HepG2 (cell line): Measurements from ENCODE around the gene ABCA2. TPM values are rescaled to one million over a fixed set of nuclear protein-coding genes. Genes with fewer than 3 reads are reported as not detected.

Source experiments
- ATAC-seq: fragments of 200-7000 bp; cut with Tn5 transposase; 3 replicates; pipeline ENCODE4 v1.9.1; 2020; ENCODE audit warnings: mild to moderate bottlenecking, moderate library complexity
- BruUV-seq: library from RNA; stranded (reverse); fragments of 400-500 nt; replicated peaks from 2 replicates; lab custom pipeline; 2021; lab: Mats Ljungman, UMichigan
- CTCF ChIA-PET: fragments of 300-600 bp; formaldehyde crosslinking; extraction: SDS; loops from one replicate; lab custom pipeline; 2021; ENCODE audit warnings: low total read pairs, inconsistent platforms, low intra/inter-chr PET ratio; lab: Yijun Ruan, JAX
- POLR2A ChIA-PET: fragments of 350-600 bp; sonication (Branson Sonifier 250); formaldehyde crosslinking; loops from one replicate; lab custom pipeline; 2020; ENCODE audit warnings: antibody characterized with exemption, inconsistent platforms; lab: Yijun Ruan, JAX
- DNase-seq: peaks from one replicate; pipeline ENCODE4 v3.0.0-alpha.2; 2015; ENCODE audit warnings: low spot score
- FAIRE-seq: peaks from 3 replicates; lab custom pipeline; 2011; peaks lifted over from hg19 to GRCh38; lab: Jason Lieb, UNC
- H2AFZ ChIP-seq: one replicate; pipeline ENCODE4 v1.6.1; 2011; ENCODE audit warnings: low read length, inconsistent platforms
- H3K27ac ChIP-seq: fragments of 300-600 bp; 3 replicates; pipeline ENCODE4 v1.8.0; 2011; ENCODE audit warnings: mixed run types, mild to moderate bottlenecking, mixed read lengths, low read length, inconsistent platforms; ENCODE audit not compliant: insufficient read depth; ENCODE audit errors: extremely low read length
- H3K27me3 ChIP-seq, 2 experiments: fragments of 200-600 bp in 1 of 2; 2 replicates in 1 of 2; 3 replicates in 1 of 2; pipeline versions ENCODE4 v1.6.0 to v1.8.0; 2011; ENCODE audit warnings: low read length in 2 of 2, mild to moderate bottlenecking in 2 of 2, moderate library complexity in 2 of 2, inconsistent platforms in 1 of 2; ENCODE audit not compliant: insufficient read depth in 2 of 2, control insufficient read depth in 1 of 2
- H3K36me3 ChIP-seq, 2 experiments: fragments of 200-600 bp in 1 of 2; replicated peaks in 1 of 2; 2 replicates in 1 of 2; 3 replicates in 1 of 2; pipeline versions ENCODE4 v1.5.1 to v1.8.0; 2011; ENCODE audit warnings: low read length in 2 of 2, inconsistent platforms in 1 of 2; ENCODE audit not compliant: insufficient read depth in 2 of 2, control insufficient read depth in 1 of 2
- H3K4me1 ChIP-seq: 2 replicates; pipeline ENCODE4 v1.5.1; 2012; ENCODE audit warnings: low read length, inconsistent platforms; ENCODE audit not compliant: insufficient read depth
- H3K4me2 ChIP-seq: 2 replicates; pipeline ENCODE4 v1.6.0; 2011; ENCODE audit warnings: low read depth, low read length, inconsistent platforms
- H3K4me3 ChIP-seq, 3 experiments: fragments of 200-600 bp in 1 of 3; sonication (generic), shearing (Covaris generic) in 1 of 3; replicated peaks in 1 of 3; 2 replicates each; pipeline ENCODE4 v1.5.1; 2011 to 2016; ENCODE audit warnings: low read length in 3 of 3, inconsistent platforms in 2 of 3, low read depth in 2 of 3, mild to moderate bottlenecking in 2 of 3, control low read depth in 1 of 3, mixed read lengths in 1 of 3; ENCODE audit not compliant: insufficient read depth in 1 of 3
- H3K79me2 ChIP-seq: one replicate; pipeline ENCODE4 v1.6.1; 2011; ENCODE audit warnings: low read length, inconsistent platforms; ENCODE audit not compliant: insufficient read depth
- H3K9ac ChIP-seq: 2 replicates; pipeline ENCODE4 v1.6.0; 2011; ENCODE audit warnings: mild to moderate bottlenecking, low read depth, low read length, inconsistent platforms; ENCODE audit not compliant: insufficient read depth
- H3K9me3 ChIP-seq: 2 replicates; pipeline ENCODE4 v1.5.1; 2012; ENCODE audit warnings: mild to moderate bottlenecking, low read length
- H4K20me1 ChIP-seq: 2 replicates; pipeline ENCODE4 v1.6.0; 2011; ENCODE audit warnings: inconsistent platforms, mild to moderate bottlenecking, low read length, moderate library complexity; ENCODE audit not compliant: insufficient read depth
- AGO2 ChIP-seq: fragments of 200-400 bp; formaldehyde crosslinking; optimal IDR thresholded peaks from 2 replicates; pipeline ENCODE3; 2017; ENCODE audit warnings: mild to moderate bottlenecking, low read depth, low read length, moderate library complexity
- ARID3A ChIP-seq: IDR thresholded peaks from 2 replicates; pipeline ENCODE4 v1.6.1; 2012; ENCODE audit warnings: low read depth, low read length, improper control_type of control experiment
- CCAR2 ChIP-seq: fragments of 200-400 bp; formaldehyde crosslinking; optimal IDR thresholded peaks from 2 replicates; pipeline ENCODE3; 2018; ENCODE audit warnings: low read depth, mild to moderate bottlenecking, low read length, moderate library complexity
- FIP1L1 ChIP-seq: fragments of 200-400 bp; formaldehyde crosslinking; IDR thresholded peaks from 2 replicates; pipeline ENCODE4 v1.6.1; 2018; ENCODE audit warnings: low read depth, mild to moderate bottlenecking, low read length, moderate library complexity, borderline replicate concordance; ENCODE audit not compliant: insufficient read depth
- MAZ ChIP-seq, 2 experiments: sonication (generic) in 1 of 2; formaldehyde crosslinking in 1 of 2; IDR thresholded peaks; 2 replicates each; pipeline versions ENCODE4 v1.5.0 to v1.6.1; 2012 to 2020; ENCODE audit warnings: low read depth in 2 of 2, mild to moderate bottlenecking in 2 of 2, borderline replicate concordance in 1 of 2, improper control_type of control experiment in 1 of 2, low read length in 1 of 2, missing genetic modification reagents in 1 of 2, moderate library complexity in 1 of 2
- MTERF4 ChIP-seq: sonication (generic); formaldehyde crosslinking; IDR thresholded peaks from 2 replicates; pipeline ENCODE4 v1.8.0; 2023; ENCODE audit warnings: mild to moderate bottlenecking, missing genetic modification reagents
- MYC ChIP-seq: sonication (generic); formaldehyde crosslinking; IDR thresholded peaks from 2 replicates; pipeline ENCODE4 v1.9.0; 2021; ENCODE audit warnings: missing genetic modification reagents, borderline replicate concordance
- RBFOX2 ChIP-seq: fragments of 200-400 bp; formaldehyde crosslinking; IDR thresholded peaks from 2 replicates; pipeline ENCODE4 v1.6.1; 2017; ENCODE audit warnings: low read depth, mild to moderate bottlenecking, low read length
- SMC3 ChIP-seq: IDR thresholded peaks from 2 replicates; pipeline ENCODE4 v1.6.1; 2011; ENCODE audit warnings: low read length, improper control_type of control experiment
- TARDBP ChIP-seq: sonication (generic); formaldehyde crosslinking; IDR thresholded peaks from 2 replicates; pipeline ENCODE4 v1.8.0; 2022; ENCODE audit warnings: mild to moderate bottlenecking, missing genetic modification reagents
- TMF1 ChIP-seq: sonication (generic); formaldehyde crosslinking; IDR thresholded peaks from 2 replicates; pipeline ENCODE4 v1.8.1; 2022; ENCODE audit warnings: low read depth, missing genetic modification reagents
- YY1 ChIP-seq: IDR thresholded peaks from 2 replicates; pipeline ENCODE4 v1.6.1; 2011; ENCODE audit warnings: low read length, low read depth, moderate library complexity, mild to moderate bottlenecking; ENCODE audit not compliant: insufficient read depth, insufficient replicate concordance
- ZFP91 ChIP-seq: sonication (generic); formaldehyde crosslinking; IDR thresholded peaks from 2 replicates; pipeline ENCODE4 v1.9.0; 2022; ENCODE audit warnings: missing genetic modification reagents, mild to moderate bottlenecking, borderline replicate concordance
- ZNF326 ChIP-seq: sonication (generic); formaldehyde crosslinking; IDR thresholded peaks from 2 replicates; pipeline ENCODE4 v1.4.0; 2020; ENCODE audit warnings: missing genetic modification reagents, borderline replicate concordance
- ZNF562 ChIP-seq: sonication (generic); formaldehyde crosslinking; IDR thresholded peaks from 2 replicates; pipeline ENCODE4 v1.8.0; 2022; ENCODE audit warnings: missing genetic modification reagents, borderline replicate concordance
- WGBS: methylation state at CpG from one replicate; pipeline ENCODE4 v1.1.6; 2017; ENCODE audit warnings: low lambda C conversion rate; 5-methylcytosine and 5-hydroxymethylcytosine counted together
- in situ Hi-C: cut with HindIII; loops from 2 replicates; pipeline ENCODE4 v1.10.0; 2017; ENCODE audit warnings: low pct_unique_long_range_greater_than_20kb; ENCODE audit not compliant: extremely low pct_ligation_motif_present
- intact Hi-C: fragments of 100-400 bp; cut with micrococcal nuclease; formaldehyde crosslinking; loops from one replicate; pipeline ENCODE4 v1.10.0; 2022; ENCODE audit not compliant: unreplicated experiment
- polyA plus RNA-seq, 8 experiments: library from polyadenylated mRNA; depleted of rRNA in 3 of 8; stranded (reverse) in 7 of 8; unstranded in 1 of 8; fragments of >200 nt; fragmentation: Illumina TruSeq in 4 of 8; extraction: Trizol in 4 of 8; gene quantifications; 2 replicates each; pipeline versions ENCODE4 v1.2.1 to v1.2.3, GENCODE V29; 2011 to 2016; ENCODE audit warnings: low read depth in 4 of 8, missing spikeins in 1 of 8, mixed read lengths in 1 of 8; ENCODE audit not compliant: insufficient read depth in 1 of 8
- total RNA-seq, 5 experiments: library from RNA; depleted of rRNA; stranded (reverse); fragments of >200 nt; fragmentation: Illumina TruSeq; extraction: Trizol; gene quantifications; 2 replicates each; pipeline ENCODE4 v1.2.3, GENCODE V29; 2016; ENCODE audit warnings: low read depth in 1 of 5

The ABCA2 gene
- total and polyA plus RNA-seq, 2 of the 13 experiments (the other 11 are each of a cell fraction or from before 2014, with no cell fraction given) = 2.9 to 19.2 TPM

GRCh38 chr9:137066096-137066861 is 38.2 kb upstream of the ABCA2 start:
- no peak for ATAC-seq

GRCh38 chr9:137065336-137065967 is 37.4 kb upstream of the ABCA2 start:
- H3K4me2 ChIP-seq = no peak overlapping the region
- ChIA-PET CTCF (no interaction called here), POLR2A (no interaction called here)
- H3K4me3 ChIP-seq = no peak overlapping the region
- H3K9ac ChIP-seq = no peak overlapping the region
- H2AFZ ChIP-seq = no peak overlapping the region
- no peak overlapping the region for H3K27ac ChIP-seq
- over 99% methylated on average over 19 of the region's 23 CpGs for WGBS
- no TSS peak for BruUV-seq
- H3K36me3 ChIP-seq = peaks cover 3 to 16% of the 10 kb centered on the region in 2 experiments; a peak in 2 of 5 replicates
- DNase-seq (no peak), FAIRE-seq (no peak), ATAC-seq (no peak)
- in situ Hi-C loops = no loop called here
- intact Hi-C loops = no loop called here
- peaks cover 13% of the 10 kb centered on the region for H3K79me2 ChIP-seq
- no peaks in the 10 kb centered on the region; a peak in 1 of 5 replicates for H3K27me3 ChIP-seq
- peaks cover 25% of the 10 kb centered on the region for H3K4me1 ChIP-seq
- no peaks in the 10 kb centered on the region for H3K9me3 ChIP-seq
- peaks cover 7% of the 10 kb centered on the region; the same call in 1 of the 2 replicates for H4K20me1 ChIP-seq
- TF ChIP-seq TMF1 = no peak
- TF ChIP-seq ZFP91 (CRISPR knock-in tag) = no peak
- TF ChIP-seq MAZ (IDR thresholded peaks at IDR 0.05; ENCODE audit: borderline replicate concordance, low read depth, low read length) = no peak
- no peak for TF ChIP-seq MAZ (CRISPR knock-in tag; IDR thresholded peaks at IDR 0.05; ENCODE audit: low read depth)
- no peak for TF ChIP-seq MTERF4 (CRISPR knock-in tag)
- TF ChIP-seq ARID3A = no peak
- no peak for TF ChIP-seq TARDBP (CRISPR knock-in tag)
- no peak for TF ChIP-seq ZNF326 (CRISPR knock-in tag)

More at GRCh38 chr9:137066096-137066861, 38.2 kb upstream of the ABCA2 start:
- H3K36me3 ChIP-seq = peaks cover 3 to 16% of the 10 kb centered on the region in 2 experiments; a peak in 2 of 5 replicates
- WGBS = 96% methylated on average over 19 of the region's 26 CpGs
- FAIRE-seq (no peak), DNase-seq (no peak)
- in situ Hi-C loops (no loop called here), intact Hi-C loops (no loop called here)
- peaks cover 13% of the 10 kb centered on the region for H3K79me2 ChIP-seq
- BruUV-seq = no TSS peak
- peaks cover 7% of the 10 kb centered on the region; the same call in 1 of the 2 replicates for H4K20me1 ChIP-seq
- no peak overlapping the region for H3K4me2 ChIP-seq
- no peaks in the 10 kb centered on the region for H3K9me3 ChIP-seq
- TF ChIP-seq YY1 (no peak), RBFOX2 (peak; percentile 55), CCAR2 (no peak), ZNF562 (no peak), AGO2 (peak; percentile 78), MYC (CRISPR knock-in tag) (no peak), FIP1L1 (no peak), SMC3 (no peak)
- H3K27me3 ChIP-seq = no peaks in the 10 kb centered on the region; a peak in 1 of 5 replicates
- ChIA-PET POLR2A (interaction anchor here (2.1 kb wide), 1 partner anchor 11 kb away, joined by 39 read pairs; the partner anchor contains the start of gene ENTPD2), CTCF (interaction anchor here (2.2 kb wide), 1 partner anchor 17 kb away, joined by 12 read pairs; no protein-coding TSS in a partner anchor)
- H3K27ac ChIP-seq = no peak overlapping the region
- no peak overlapping the region for H2AFZ ChIP-seq
- peaks cover 29% of the 10 kb centered on the region for H3K4me1 ChIP-seq
- H3K9ac ChIP-seq = no peak overlapping the region
- H3K4me3 ChIP-seq = no peak overlapping the region
